ENCODE results near the gene RREB1. TPM values are rescaled to one million over a fixed set of nuclear protein-coding genes. Genes with fewer than 3 reads are reported as not detected.

RREB1 gene
- total RNA-seq, 6 donors from 2014 or later: 44.2 to 112 (median 60.5) TPM

DNA sequence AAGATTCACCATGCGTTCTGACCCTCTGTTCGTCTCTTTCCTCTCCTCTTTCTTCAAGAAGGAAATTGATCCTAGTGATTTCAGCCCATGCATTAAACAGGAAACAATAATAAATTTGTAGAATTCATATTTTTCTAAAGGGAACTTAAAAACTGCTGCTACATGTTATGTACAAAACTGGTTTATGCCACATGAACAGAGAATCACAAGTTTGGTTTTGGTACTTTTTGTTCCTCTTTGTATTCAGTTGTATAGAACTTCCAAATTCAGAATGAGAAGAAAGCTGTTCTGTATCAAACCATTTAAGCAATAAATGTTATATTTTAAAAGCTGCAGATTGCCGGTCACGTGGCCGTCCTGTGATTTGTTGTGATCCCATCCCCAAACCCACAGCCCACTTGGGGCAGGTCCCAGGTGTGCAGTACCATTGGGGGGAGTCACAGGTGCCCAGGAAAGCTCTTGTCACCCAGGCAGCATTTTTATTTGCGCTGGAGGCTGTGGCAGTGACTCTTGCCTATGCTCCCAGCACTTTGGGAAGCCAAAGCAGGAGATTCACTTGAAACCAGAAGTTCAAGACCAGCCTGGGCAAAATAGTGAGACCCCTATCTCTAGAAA is 144.0 kb downstream of the RREB1 start:
- H3K4me3 ChIP-seq: no peak overlapping the region
- no peak for DNase-seq
- TF ChIP-seq POLR2AphosphoS5 (IDR thresholded peaks at IDR 0.05) (no peak), POLR2A (IDR thresholded peaks at IDR 0.05) (no peak), EP300 (IDR thresholded peaks at IDR 0.05) (no peak)
- TF ChIP-seq, protein P1, sequence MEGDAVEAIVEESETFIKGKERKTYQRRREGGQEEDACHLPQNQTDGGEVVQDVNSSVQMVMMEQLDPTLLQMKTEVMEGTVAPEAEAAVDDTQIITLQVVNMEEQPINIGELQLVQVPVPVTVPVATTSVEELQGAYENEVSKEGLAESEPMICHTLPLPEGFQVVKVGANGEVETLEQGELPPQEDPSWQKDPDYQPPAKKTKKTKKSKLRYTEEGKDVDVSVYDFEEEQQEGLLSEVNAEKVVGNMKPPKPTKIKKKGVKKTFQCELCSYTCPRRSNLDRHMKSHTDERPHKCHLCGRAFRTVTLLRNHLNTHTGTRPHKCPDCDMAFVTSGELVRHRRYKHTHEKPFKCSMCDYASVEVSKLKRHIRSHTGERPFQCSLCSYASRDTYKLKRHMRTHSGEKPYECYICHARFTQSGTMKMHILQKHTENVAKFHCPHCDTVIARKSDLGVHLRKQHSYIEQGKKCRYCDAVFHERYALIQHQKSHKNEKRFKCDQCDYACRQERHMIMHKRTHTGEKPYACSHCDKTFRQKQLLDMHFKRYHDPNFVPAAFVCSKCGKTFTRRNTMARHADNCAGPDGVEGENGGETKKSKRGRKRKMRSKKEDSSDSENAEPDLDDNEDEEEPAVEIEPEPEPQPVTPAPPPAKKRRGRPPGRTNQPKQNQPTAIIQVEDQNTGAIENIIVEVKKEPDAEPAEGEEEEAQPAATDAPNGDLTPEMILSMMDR (IDR thresholded peaks at IDR 0.05): no peak
- peak overlapping the region in 1 of 4 donors; percentile 32 for H3K27ac ChIP-seq
- H3K27me3 ChIP-seq: no peaks in the 10 kb centered on the region
- H3K9me3 ChIP-seq: peaks cover 0 to 16% (median 9%) of the 10 kb centered on the region in 4 donors
- H3K4me1 ChIP-seq: peaks cover 6 to 19% (median 9%) of the 10 kb centered on the region in 4 donors
- peaks cover 16 to 55% (median 36%) of the 10 kb centered on the region in 4 donors for H3K36me3 ChIP-seq
- 81 to 86% methylated on average over 6 of the region's 6 CpGs for WGBS, 2 donors
- ATAC-seq (ENCODE audit: low FRiP score in 2 of 2): no peak

DNA sequence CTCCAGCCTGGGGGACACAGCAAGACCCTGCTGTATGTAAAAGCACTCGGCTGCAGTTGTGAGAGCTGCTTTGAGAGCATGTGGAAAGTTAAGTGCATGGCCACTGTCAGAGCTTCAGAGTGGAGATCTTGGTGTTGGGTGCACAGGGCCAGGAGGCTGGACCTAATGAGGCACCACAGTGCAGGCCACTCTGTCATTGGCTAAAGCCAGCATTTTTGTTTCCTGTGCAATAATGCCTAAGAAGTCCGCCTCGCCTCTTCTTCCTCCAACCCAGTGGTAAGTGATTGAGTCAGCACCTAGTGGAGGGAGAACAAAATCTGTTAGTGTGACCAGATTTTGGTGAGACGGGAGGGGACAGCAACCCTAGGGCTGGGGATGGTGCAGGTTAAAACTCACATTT is 144.6 kb downstream of the RREB1 start:
- no peak for DNase-seq
- TF ChIP-seq EP300 (IDR thresholded peaks at IDR 0.05) (no peak), POLR2A (IDR thresholded peaks at IDR 0.05) (no peak), POLR2AphosphoS5 (IDR thresholded peaks at IDR 0.05) (no peak)
- TF ChIP-seq, protein P1 (IDR thresholded peaks at IDR 0.05): no peak
- ATAC-seq (ENCODE audit: low FRiP score in 2 of 2): peak in 1 of 2 donors; percentile 50
- H3K9me3 ChIP-seq: peaks cover 0 to 16% (median 9%) of the 10 kb centered on the region in 4 donors
- peak overlapping the region in 1 of 4 donors; percentile 32 for H3K27ac ChIP-seq
- peaks cover 16 to 49% (median 30%) of the 10 kb centered on the region in 4 donors for H3K36me3 ChIP-seq
- no peaks in the 10 kb centered on the region for H3K27me3 ChIP-seq
- 69 to 77% methylated on average over 4 of the region's 4 CpGs for WGBS, 2 donors
- peaks cover 6 to 19% (median 9%) of the 10 kb centered on the region in 4 donors for H3K4me1 ChIP-seq
- no peak overlapping the region for H3K4me3 ChIP-seq

DNA sequence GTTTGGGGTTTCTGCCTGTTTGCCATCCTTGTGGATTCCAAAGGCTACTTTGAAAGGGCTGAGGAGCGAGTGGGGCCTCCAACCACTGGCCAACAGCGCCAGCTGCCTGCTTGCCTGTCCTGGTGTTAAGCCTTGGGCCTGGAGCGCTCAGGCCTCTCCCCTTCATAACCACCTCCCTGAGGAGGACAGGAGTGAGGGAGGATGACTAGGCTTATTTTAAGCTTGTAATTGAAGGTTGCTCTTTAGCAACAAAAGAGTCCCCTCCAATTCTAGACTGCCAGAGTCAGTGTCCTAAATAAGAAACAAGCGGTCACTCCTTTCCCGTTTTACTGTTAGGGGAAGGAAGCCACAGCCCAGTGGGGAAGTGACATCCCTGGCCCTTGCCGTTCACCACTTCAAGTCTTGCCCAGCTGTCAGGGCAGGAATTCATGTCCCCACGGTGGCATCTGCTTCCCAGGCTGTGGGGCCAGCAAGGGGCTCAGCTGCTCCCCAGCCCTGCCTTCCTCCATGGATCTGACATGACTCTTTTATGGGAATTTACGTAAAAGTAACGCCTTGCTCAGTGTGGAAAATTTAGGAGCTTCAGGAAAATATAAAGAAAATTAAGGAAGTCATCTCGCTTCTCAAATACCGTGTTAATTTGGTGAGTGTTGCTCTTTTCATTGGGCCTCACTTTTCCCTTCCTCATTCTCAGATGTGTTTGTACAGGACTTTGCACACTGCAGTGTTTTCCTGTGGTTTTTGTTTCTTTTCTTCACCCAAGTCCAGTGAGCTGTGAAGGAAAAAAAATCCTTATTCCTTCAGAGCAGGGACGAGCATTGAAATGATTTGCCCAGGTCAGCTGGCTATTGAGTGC is 147.4 kb downstream of the RREB1 start:
- H3K27me3 ChIP-seq: no peaks in the 10 kb centered on the region
- no peak overlapping the region for H3K4me3 ChIP-seq
- WGBS, 2 donors: 51 to 62% methylated on average over 8 to 12 of the region's 12 CpGs
- ATAC-seq (ENCODE audit: low FRiP score in 2 of 2) (peak in 1 of 2 donors; percentile 71), DNase-seq (peak in 1 of 2 donors; percentile 58)
- H3K9me3 ChIP-seq: peaks cover 0 to 16% (median 9%) of the 10 kb centered on the region in 4 donors
- H3K27ac ChIP-seq: peak overlapping the region; percentile 59 to 80 (median 70)
- H3K36me3 ChIP-seq: peaks cover 0 to 21% (median 3%) of the 10 kb centered on the region in 4 donors
- TF ChIP-seq POLR2AphosphoS5 (IDR thresholded peaks at IDR 0.05) (no peak), POLR2A (IDR thresholded peaks at IDR 0.05) (no peak), EP300 (IDR thresholded peaks at IDR 0.05) (peak in 1 of 4 donors; percentile 59)
- peaks cover 7 to 14% (median 9%) of the 10 kb centered on the region in 4 donors for H3K4me1 ChIP-seq

DNA sequence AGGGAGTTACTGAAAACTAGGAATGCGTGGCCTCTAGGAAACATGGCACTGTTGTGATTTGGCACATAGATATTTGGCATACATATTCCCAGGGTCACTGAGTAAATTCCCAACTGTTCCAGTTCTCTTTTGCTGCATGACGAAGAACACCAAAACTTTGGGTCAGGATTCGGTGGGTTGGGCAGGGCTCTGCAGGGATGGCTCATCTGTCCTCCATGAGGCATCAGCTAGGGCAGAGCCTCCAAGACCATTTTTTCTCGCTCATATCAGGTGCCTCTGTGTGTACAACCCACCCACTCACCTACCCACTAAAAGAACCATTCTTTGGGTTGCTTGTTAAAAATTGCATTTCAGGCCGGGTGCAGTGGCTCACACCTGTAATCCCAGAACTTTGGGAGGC is 148.2 kb downstream of the RREB1 start:
- peak overlapping the region in 3 of 4 donors; percentile 0 to 80 (median 59) for H3K27ac ChIP-seq
- TF ChIP-seq, protein P1 (IDR thresholded peaks at IDR 0.05): no peak
- no peak for TF ChIP-seq POLR2A (IDR thresholded peaks at IDR 0.05)
- peaks cover 0 to 16% (median 9%) of the 10 kb centered on the region in 4 donors for H3K9me3 ChIP-seq
- ATAC-seq (ENCODE audit: low FRiP score in 2 of 2) (no peak), DNase-seq (no peak)
- H3K27me3 ChIP-seq: no peaks in the 10 kb centered on the region
- no peak overlapping the region for H3K4me3 ChIP-seq
- H3K36me3 ChIP-seq: peaks cover 0 to 14% (median 0%) of the 10 kb centered on the region in 4 donors
- peaks cover 14 to 17% (median 15%) of the 10 kb centered on the region in 4 donors for H3K4me1 ChIP-seq
- WGBS, 2 donors: 92 to 94% methylated on average over 5 of the region's 5 CpGs

DNA sequence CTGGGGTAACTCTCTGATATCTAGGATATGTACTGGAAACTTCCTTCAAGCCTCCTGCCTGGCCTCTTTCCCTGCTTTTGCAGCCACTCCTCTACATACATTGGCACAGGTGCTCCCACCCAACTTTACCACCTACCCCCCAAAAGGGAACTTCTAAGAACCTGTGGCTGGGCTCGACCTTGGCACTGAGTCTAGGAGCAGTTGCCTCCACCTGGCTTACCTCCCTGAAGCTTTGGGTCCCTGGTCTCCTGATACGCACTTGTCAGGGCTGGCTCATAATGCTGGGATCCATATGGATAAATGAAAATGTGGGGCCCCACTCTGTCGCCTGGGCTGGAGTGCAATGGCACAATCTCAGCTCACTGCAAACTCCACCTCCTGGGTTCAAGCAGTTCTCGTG is 149.0 kb downstream of the RREB1 start:
- no peak overlapping the region for H3K27ac ChIP-seq
- no peak for ATAC-seq (ENCODE audit: low FRiP score in 2 of 2)
- WGBS, 2 donors: 79 to 89% methylated on average over 1 to 4 of the region's 4 CpGs
- H3K4me3 ChIP-seq: no peak overlapping the region
- no peak for DNase-seq
- peaks cover 19 to 22% (median 20%) of the 10 kb centered on the region in 4 donors for H3K4me1 ChIP-seq
- H3K9me3 ChIP-seq: peaks cover 0 to 16% (median 9%) of the 10 kb centered on the region in 4 donors
- H3K36me3 ChIP-seq: peaks cover 0 to 6% (median 0%) of the 10 kb centered on the region in 4 donors
- H3K27me3 ChIP-seq: no peaks in the 10 kb centered on the region
- TF ChIP-seq, protein P1 (IDR thresholded peaks at IDR 0.05): no peak

Measured in upper lobe of left lung (tissue), 6 donors.